ENCODE data around the gene TNRC6B.

GRCh38 chr22:40309631-40310030 lies 131.9 kb downstream of the TNRC6B start:
- TF ChIP-seq CTCF (IDR thresholded peaks at IDR 0.05; ENCODE audit: insufficient read depth, low read depth, low read length) (no peak), EZH2 (IDR thresholded peaks at IDR 0.05; ENCODE audit: insufficient read depth, low read length) (no peak)

All from astrocyte (in vitro differentiated cells and primary cell).